ENCODE results near the gene RAD51D. TPM values are rescaled to one million over a fixed set of nuclear protein-coding genes. Genes with fewer than 3 reads are reported as not detected.

The RAD51D gene
- total RNA-seq, 1 donor from 2014 or later = 4.6 TPM

Other genes starting within 250 kb of the RAD51D start
- gene CCT6B, start 158.4 kb downstream of the RAD51D start, total RNA-seq = 5.2 TPM in 2 replicates
- gene ZNF830, start 158.3 kb downstream of the RAD51D start, total RNA-seq = 9.5 and 10.8 TPM in 2 replicates
- gene LIG3, start 139.3 kb downstream of the RAD51D start, total RNA-seq = 24.5 and 26.7 TPM in 2 replicates
- gene RFFL, start 56.2 kb downstream of the RAD51D start, total RNA-seq = 9.9 and 12.9 TPM in 2 replicates
- not detected in 2 replicates for gene FNDC8, start 1.8 kb upstream of the RAD51D start, total RNA-seq
- gene NLE1, start 22.4 kb upstream of the RAD51D start, total RNA-seq = 15.0 and 15.7 TPM in 2 replicates
- gene UNC45B, start 28.0 kb upstream of the RAD51D start, total RNA-seq = 266 and 287 TPM in 2 replicates
- gene SLC35G3, start 74.5 kb upstream of the RAD51D start, total RNA-seq = not detected in 2 replicates
- gene SLFN5, start 123.2 kb upstream of the RAD51D start, total RNA-seq = 34.2 and 36.0 TPM in 2 replicates